Activated CD8-positive, alpha-beta T cell treated with anti-CD3 and anti-CD28 coated beads for 36 hours (primary cell): ENCODE data around the gene BCKDHB. TPM values are rescaled to one million over a fixed set of nuclear protein-coding genes. Genes with fewer than 3 reads are reported as not detected.

Experiments
- ATAC-seq: fragments of 200-7000 bp; cut with Tn5 transposase; one replicate; pipeline ENCODE4 v1.10.0; 2021; ENCODE audit warnings: mild to moderate bottlenecking, moderate library complexity
- CTCF ChIA-PET: fragments of 350-600 bp; sonication (Branson Sonifier 250); formaldehyde crosslinking; loops from one replicate; lab custom pipeline; 2021; ENCODE audit warnings: antibody characterized with exemption; lab: Charles Lee
- POLR2A ChIA-PET: fragments of 350-600 bp; sonication (Branson Sonifier 250); formaldehyde crosslinking; loops from one replicate; lab custom pipeline; 2021; ENCODE audit warnings: antibody characterized with exemption; lab: Charles Lee
- DNase-seq: peaks from one replicate; pipeline ENCODE4 v3.0.0-alpha.2; 2020
- H3K27ac Mint-ChIP-seq: one replicate; pipeline ENCODE4 v1.8.0; 2021; ENCODE audit warnings: mild to moderate bottlenecking, mixed read lengths
- H3K27me3 Mint-ChIP-seq: one replicate; pipeline ENCODE4 v1.8.0; 2021; ENCODE audit warnings: mixed read lengths
- H3K36me3 Mint-ChIP-seq: one replicate; pipeline ENCODE4 v1.8.0; 2021; ENCODE audit warnings: low read depth, mixed read lengths
- H3K4me1 Mint-ChIP-seq: one replicate; pipeline ENCODE4 v1.8.0; 2021; ENCODE audit warnings: low read depth, mixed read lengths
- H3K4me3 Mint-ChIP-seq: one replicate; pipeline ENCODE4 v1.8.0; 2021; ENCODE audit warnings: mild to moderate bottlenecking, moderate library complexity, mixed read lengths
- H3K9me3 Mint-ChIP-seq: one replicate; pipeline ENCODE4 v1.8.0; 2021; ENCODE audit warnings: mixed read lengths
- intact Hi-C: fragments of 100-400 bp; cut with micrococcal nuclease; formaldehyde crosslinking; loops from one replicate; pipeline ENCODE4 v1.10.0; 2022
- total RNA-seq, 2 experiments: library from RNA; stranded (reverse); gene quantifications; one replicate each; pipeline ENCODE4 v1.2.3, GENCODE V29; 2021
- TF ChIP-seq, protein P1 (sequence below): fragments of 200-600 bp; IDR thresholded peaks from one replicate; pipeline ENCODE4 v1.8.0; 2022; ENCODE audit warnings: antibody characterized with exemption, mild to moderate bottlenecking

BCKDHB gene
- total RNA-seq, 2 experiments from 2014 or later: 17.8 to 19.3 TPM

- ATAC-seq: no peak
- ChIA-PET CTCF (no interaction called here), POLR2A (no interaction called here)
- no peak for DNase-seq
- TF ChIP-seq, protein P1, sequence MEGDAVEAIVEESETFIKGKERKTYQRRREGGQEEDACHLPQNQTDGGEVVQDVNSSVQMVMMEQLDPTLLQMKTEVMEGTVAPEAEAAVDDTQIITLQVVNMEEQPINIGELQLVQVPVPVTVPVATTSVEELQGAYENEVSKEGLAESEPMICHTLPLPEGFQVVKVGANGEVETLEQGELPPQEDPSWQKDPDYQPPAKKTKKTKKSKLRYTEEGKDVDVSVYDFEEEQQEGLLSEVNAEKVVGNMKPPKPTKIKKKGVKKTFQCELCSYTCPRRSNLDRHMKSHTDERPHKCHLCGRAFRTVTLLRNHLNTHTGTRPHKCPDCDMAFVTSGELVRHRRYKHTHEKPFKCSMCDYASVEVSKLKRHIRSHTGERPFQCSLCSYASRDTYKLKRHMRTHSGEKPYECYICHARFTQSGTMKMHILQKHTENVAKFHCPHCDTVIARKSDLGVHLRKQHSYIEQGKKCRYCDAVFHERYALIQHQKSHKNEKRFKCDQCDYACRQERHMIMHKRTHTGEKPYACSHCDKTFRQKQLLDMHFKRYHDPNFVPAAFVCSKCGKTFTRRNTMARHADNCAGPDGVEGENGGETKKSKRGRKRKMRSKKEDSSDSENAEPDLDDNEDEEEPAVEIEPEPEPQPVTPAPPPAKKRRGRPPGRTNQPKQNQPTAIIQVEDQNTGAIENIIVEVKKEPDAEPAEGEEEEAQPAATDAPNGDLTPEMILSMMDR: no peak
- Mint-ChIP-seq H3K4me1 (peaks cover 12% of the 10 kb centered on the region), H3K27ac (no peak overlapping the region), H3K4me3 (no peak overlapping the region), H3K36me3 (no peaks in the 10 kb centered on the region), H3K9me3 (no peaks in the 10 kb centered on the region), H3K27me3 (no peaks in the 10 kb centered on the region)
- intact Hi-C loops: no loop called here
Observed at GRCh38 chr6:80251321-80251720, 144.8 kb downstream of the BCKDHB start.

DNA sequence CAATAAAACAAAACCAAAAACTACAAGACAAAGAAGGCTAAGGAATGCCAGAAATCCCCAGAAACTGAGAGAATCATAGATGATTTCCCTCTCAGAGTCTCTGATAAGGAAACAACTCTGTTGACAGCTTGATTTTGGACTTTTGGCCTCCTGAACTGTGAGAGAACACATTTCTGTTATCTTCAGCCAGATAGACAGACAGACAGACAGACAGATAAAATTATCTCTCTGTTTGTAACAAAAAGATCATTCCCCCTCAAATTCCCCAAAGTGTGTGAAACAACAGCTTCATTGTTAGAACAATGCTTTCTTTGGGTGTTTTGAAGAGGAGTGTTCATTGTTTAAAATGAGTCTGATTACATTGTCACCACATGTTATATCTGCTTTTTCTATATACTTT lies 148.2 kb downstream of the BCKDHB start:
- ATAC-seq: no peak
- no peaks in the 10 kb centered on the region for H3K27me3 Mint-ChIP-seq
- peaks cover 9% of the 10 kb centered on the region for H3K4me1 Mint-ChIP-seq
- intact Hi-C loops: no loop called here
- H3K9me3 Mint-ChIP-seq: no peaks in the 10 kb centered on the region
- no peaks in the 10 kb centered on the region for H3K36me3 Mint-ChIP-seq
- TF ChIP-seq, protein P1: no peak
- H3K27ac Mint-ChIP-seq: no peak overlapping the region
- POLR2A ChIA-PET: no interaction called here
- CTCF ChIA-PET: no interaction called here
- H3K4me3 Mint-ChIP-seq: no peak overlapping the region
- no peak for DNase-seq

- H3K27me3 Mint-ChIP-seq: no peaks in the 10 kb centered on the region
- no peak for ATAC-seq
- ChIA-PET CTCF (no interaction called here), POLR2A (no interaction called here)
- TF ChIP-seq, protein P1: no peak
- H3K4me1 Mint-ChIP-seq: no peaks in the 10 kb centered on the region
- H3K27ac Mint-ChIP-seq: no peak overlapping the region
- no peak for DNase-seq
- intact Hi-C loops: no loop called here
- H3K9me3 Mint-ChIP-seq: no peaks in the 10 kb centered on the region
- H3K4me3 Mint-ChIP-seq: no peak overlapping the region
- H3K36me3 Mint-ChIP-seq: no peaks in the 10 kb centered on the region
Observed at GRCh38 chr6:80256691-80257090, 150.2 kb downstream of the BCKDHB start.

DNA sequence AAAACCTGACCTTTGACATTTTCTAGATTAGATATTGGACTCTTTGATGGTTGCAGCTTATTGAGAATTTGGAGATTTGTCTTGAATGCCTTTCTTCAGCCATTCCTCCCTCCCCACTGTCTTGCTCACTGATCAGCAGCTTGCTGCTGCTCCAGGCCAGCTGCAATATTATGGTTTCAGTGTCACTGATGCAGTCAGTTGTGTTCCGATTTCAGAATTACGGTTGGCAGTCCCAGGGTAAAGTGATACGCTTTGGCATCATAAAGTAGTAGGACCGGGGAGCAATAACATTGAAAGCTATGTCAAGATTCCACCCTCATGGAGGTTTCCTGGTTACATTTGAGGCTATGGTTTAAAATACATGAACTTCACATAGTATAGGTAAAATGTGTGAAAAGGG lies 152.6 kb downstream of the BCKDHB start:
- Mint-ChIP-seq H3K4me1 (no peaks in the 10 kb centered on the region), H3K36me3 (no peaks in the 10 kb centered on the region), H3K4me3 (no peak overlapping the region), H3K9me3 (no peaks in the 10 kb centered on the region), H3K27ac (no peak overlapping the region), H3K27me3 (no peaks in the 10 kb centered on the region)
- ChIA-PET POLR2A (no interaction called here), CTCF (no interaction called here)
- no peak for DNase-seq
- intact Hi-C loops: no loop called here
- no peak for ATAC-seq
- TF ChIP-seq, protein P1: no peak

DNA sequence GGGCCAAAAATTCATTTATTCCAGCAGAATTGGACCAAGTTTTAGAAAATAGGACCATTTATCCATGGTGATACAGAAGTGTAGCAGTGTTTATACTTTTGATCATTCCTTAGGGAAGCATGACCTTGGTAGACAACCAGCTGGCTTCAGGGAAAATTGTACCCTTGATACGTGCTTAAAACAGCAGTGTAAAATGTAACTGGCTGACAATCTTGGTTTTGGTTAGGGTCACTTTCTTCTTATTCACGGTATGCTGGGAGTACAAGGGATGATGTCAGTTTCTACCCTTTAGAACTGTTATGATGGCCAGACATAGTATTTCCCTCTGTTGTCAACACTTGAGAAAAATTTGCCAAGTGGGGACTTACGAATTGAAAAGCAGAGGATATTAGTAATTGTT lies 157.1 kb downstream of the BCKDHB start:
- no peaks in the 10 kb centered on the region for H3K9me3 Mint-ChIP-seq
- no peaks in the 10 kb centered on the region for H3K36me3 Mint-ChIP-seq
- POLR2A ChIA-PET: no interaction called here
- TF ChIP-seq, protein P1: no peak
- H3K27ac Mint-ChIP-seq: no peak overlapping the region
- DNase-seq: no peak
- CTCF ChIA-PET: no interaction called here
- no peak overlapping the region for H3K4me3 Mint-ChIP-seq
- no peaks in the 10 kb centered on the region for H3K4me1 Mint-ChIP-seq
- H3K27me3 Mint-ChIP-seq: no peaks in the 10 kb centered on the region
- ATAC-seq: no peak
- intact Hi-C loops: no loop called here
